Right forelimb (tissue), 1 donor: Measurements from ENCODE around the gene REV3L.
"Not testable (repeated sequence)": the region's sequence is repeated elsewhere in the genome, so short reads cannot be mapped to it uniquely, and the experiment has no call there.

ENCODE experiments used
- DNase-seq: peaks from one replicate; pipeline ENCODE4 v3.0.0-alpha.2; 2018

The REV3L gene

GRCh38 chr6:111482959-111483735 lies at the start of gene REV3L:
Gene REV3L, minus strand, starts transcription at chr6:111483218. Its CDS starts 330 bp downstream, at chr6:111482888.
- peak; percentile 94 for DNase-seq

- no peak for DNase-seq
Observed at GRCh38 chr6:111531185-111531584, 48.2 kb upstream of the REV3L start.

GRCh38 chr6:111530667-111531066 lies 47.6 kb upstream of the REV3L start:
- DNase-seq = no peak

DNA sequence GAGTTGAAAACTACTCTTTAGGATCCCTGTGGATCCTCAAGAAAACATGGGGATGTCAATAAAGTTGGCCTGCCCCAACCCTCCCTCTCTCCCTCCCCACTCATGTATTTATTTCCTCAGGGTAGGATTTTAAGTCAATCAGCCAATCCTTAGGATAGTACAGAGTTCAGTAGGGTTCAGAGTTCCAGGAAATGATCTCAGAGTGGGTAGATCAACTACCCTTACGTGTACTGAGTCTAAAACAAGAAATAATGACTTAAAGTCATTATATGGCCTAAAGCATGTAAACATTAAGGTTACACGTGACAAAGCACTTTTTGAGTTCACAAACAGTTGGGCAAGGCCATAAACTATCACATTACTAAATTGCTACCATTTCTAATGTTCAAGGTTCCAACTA lies 47.2 kb upstream of the REV3L start:
- DNase-seq = no peak

DNA sequence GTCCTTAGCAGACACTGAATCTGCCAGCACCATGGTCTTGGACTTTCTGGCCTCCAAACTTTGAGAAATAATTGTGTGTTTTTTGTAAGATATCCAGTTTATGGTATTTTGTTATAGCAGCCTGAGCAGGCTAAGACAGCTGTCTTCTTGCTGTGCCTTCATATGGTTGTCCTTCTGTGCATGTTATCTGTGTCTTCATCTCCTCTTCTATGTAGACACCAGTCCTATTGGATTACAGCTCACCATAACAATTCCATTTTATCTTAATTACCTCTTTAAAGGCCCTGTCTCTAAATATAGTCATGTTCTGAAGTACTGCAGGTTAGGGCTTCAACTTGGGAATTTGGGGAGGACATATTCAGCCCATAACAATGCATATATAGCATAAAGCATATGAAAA lies 44.3 kb upstream of the REV3L start:
- no peak for DNase-seq

GRCh38 chr6:111524735-111525134 lies 41.7 kb upstream of the REV3L start:
- no peak for DNase-seq

- no peak for DNase-seq
Observed at GRCh38 chr6:111524252-111524651, 41.2 kb upstream of the REV3L start.

- no peak for DNase-seq
Observed at GRCh38 chr6:111523484-111524167, 40.6 kb upstream of the REV3L start.

DNA sequence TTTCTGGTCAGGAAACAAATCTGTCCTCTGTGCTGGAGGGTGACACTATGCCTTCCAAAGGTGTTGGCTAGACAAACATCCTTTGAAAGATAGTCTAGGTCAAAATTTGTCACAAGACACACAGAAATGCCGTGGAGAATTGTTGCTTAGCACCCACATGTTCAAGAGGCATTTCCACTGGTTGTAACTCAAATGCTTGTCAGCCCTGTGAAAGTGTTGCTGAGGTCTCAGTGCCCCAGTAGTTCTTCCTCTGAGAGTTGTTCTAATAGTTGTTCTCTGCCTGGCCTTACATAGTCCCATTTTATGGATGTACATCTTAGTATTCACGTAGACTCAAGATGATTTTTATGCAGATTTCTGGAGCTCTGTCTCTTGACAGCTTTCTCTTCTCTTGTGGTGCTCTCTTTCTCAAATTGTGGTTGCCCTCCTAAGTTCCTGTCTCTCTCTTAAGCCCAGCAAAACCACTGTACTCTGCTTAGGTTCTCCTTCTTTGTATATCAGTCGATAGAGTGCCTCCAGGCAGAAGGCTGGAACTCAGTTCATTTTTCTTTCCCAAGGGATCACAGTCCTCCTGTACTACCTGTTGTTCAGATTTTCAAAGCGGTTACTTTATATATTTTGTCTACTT lies 39.5 kb upstream of the REV3L start:
- DNase-seq = no peak

DNA sequence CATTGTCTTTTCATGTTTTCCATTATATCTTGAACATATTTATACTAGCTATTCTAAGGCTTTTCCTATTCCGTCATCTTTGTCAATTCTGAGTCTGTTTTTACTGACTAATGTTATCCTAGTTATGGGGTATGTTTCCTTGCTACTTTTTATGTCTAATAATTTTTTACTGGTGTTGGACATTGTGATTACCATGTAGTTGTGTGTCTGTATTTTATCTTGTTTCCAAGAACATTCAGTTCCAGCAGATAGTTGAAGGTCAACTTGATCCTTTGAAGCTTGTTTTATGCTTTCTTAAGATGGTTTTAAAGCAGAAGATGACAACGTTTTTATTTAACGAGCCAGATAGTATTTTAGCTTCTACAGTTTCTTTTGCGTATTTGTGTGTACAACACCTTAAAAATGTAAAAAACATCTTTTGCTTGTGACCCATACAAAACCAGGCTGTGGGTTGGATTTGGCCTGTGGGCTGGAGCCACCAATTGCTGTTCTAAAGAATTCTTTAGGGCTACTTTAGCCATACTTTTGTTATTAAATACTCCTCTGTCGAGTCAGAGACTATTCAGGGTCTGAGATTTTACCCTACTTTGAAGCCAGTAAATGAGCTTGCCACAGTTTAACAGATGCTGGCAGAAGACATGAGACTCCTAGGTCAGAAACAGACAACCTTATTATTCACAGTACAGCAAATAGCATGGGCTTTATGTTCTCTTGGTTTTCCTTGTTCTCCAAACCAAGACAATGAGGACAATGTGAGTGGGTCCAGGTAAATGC lies 38.7 kb upstream of the REV3L start:
- no peak for DNase-seq

- DNase-seq = no peak
Observed at GRCh38 chr6:111520524-111520923, 37.5 kb upstream of the REV3L start.

- no peak for DNase-seq
Observed at GRCh38 chr6:111517965-111518364, 34.9 kb upstream of the REV3L start.

DNA sequence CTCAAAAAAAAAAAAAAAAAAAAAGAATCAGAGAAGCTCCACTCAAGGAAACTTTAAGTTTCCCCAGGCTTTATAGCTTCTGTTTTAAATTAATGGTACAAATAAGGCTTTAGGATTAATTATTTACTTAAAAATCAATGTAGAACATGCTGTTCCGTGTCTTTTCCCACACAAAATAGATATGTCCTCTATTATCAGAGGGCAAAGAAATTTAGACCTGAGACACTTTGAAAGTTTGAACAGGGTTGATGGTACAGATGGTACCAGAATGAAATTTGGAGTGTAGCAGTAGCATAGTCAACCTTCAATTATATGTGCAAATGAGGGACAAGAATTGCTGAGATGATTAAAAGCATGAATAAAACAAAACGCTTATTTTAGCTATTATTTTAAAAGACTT lies 32.2 kb upstream of the REV3L start:
- no peak for DNase-seq

DNA sequence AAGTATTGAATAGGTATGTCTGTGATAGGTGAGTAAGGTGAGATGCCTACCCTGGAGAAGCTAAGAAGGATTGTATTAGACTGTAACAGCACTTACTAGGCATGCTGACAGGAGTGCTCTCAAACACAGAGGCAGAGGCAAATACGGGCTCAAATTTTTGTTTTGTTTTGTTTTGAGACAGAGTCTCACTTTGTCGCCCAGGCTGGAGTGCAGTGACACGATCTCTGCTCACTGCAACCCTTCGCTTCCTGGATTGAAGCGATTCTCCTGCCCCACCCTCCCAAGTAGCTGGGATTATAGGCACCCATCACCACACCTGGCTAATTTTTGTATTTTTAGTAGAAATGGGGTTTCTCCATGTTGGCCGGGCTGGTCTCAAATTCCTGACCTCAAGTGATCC lies 31.5 kb upstream of the REV3L start:
- not testable (repeated sequence) for DNase-seq

- not testable (repeated sequence) for DNase-seq
Observed at GRCh38 chr6:111507219-111507618, 24.2 kb upstream of the REV3L start.

- DNase-seq = not testable (repeated sequence)
Observed at GRCh38 chr6:111505498-111505897, 22.5 kb upstream of the REV3L start.

DNA sequence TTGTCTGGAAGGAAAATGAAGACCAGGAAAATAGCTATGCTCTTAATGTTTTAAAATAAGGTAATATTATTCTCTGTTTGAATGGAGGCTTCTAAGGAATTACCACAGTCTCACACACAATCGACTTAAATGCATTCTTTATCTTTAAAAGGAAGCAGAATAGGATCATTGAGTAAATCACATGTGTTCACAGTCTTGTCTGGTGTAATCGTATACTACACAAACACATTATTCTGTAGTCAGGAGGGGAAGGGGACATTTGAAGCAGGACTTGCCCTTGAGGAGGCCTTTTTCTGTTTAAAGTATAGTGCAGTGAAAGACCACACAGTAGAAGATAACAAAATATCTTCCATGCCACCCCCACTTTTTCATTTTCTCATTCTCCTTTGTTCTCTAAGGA lies 20.6 kb upstream of the REV3L start:
- DNase-seq = no peak

DNA sequence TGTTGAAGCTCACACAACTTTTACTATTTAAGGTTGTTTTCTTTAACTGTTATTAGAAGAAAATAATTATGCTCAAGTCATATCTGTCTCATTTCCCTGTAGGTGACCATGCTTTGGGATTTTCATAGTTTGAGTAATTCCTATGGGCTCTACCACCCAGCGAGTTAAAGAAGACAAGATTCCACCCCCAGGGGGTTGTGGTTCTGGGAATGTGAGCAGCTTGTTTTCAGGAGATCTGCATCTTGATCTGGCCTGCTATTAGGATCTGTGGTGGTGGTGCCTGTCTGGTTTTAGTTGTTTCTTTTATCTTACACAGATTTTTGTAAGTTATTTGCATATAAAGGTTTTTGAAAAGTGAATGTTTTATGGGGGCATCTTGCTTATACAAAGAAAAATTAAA lies 20.2 kb upstream of the REV3L start:
- DNase-seq = no peak

DNA sequence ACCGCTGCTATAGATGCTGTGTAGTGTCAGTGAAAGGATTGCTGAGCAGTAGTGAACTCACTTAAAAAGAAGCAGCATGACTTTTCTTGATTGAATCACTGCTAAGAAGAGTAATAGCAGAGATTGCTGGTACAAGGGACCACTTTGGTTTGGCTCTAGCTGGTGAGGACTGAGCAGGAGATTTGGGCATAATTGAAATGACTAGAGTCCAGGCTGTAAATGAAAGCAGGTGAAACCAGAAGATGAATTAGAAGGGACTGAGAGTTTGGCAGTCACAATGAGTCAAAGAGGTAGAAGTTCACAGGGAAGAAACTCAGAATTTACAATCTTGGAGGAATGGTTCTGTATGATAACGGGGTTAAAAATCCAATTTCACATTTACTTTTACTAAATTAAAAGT lies 19.1 kb upstream of the REV3L start:
- DNase-seq = no peak

DNA sequence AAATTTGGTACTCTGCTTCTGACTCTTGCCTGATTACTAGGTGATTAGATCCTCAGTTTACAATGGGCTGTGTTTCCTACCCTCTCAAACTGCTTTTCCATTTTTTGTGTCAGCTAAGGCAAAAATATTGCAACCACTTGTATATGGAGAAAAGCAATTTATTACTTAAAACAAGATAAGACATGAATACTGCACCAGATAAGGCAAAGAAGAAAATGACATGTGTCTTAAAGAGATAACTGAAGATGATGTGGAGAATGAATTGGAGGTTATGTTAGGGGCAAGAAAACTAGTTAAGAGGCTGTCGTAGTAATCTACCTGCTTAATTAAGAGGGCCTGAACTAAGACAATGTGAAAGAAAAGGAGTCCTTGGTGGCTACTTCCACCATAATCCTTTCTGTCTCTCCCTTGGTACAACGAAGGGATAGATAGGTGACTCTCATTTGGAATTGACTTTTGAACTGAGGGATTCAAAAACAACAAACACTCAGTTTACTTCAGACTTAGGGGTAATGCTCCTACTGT lies 16.3 kb upstream of the REV3L start:
- DNase-seq = no peak

DNA sequence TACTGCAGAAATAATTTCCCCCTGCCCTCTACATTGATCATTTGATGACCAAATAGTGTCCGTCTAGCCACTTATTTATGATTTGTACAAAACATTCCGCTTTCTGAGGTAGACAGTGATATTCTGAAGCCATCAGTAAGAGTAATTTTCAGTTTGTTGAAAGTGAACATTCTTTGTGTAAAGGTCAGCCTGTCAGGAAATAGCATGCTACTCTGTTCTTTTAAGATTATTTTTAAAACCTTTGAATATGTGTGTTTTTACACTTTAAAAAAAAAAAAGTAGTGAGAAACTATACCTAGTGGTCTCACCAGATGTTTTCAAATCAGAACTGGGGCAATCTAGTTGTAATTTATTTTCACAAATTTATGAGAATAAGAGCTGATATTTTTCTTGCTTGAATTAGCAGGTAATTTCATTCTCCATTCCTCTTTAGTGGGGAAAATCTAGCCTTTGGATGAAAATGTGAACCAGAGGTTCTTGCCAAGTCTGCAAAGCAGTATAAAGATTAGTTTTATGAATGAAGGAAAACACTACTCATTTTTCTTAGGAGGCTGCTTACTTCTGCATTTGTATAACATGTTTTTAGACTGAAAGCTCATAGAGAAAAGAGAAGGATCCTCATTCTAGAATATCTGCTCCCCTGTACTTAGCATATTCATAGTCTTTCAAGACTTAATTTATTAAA lies 12.1 kb upstream of the REV3L start:
- DNase-seq = no peak

DNA sequence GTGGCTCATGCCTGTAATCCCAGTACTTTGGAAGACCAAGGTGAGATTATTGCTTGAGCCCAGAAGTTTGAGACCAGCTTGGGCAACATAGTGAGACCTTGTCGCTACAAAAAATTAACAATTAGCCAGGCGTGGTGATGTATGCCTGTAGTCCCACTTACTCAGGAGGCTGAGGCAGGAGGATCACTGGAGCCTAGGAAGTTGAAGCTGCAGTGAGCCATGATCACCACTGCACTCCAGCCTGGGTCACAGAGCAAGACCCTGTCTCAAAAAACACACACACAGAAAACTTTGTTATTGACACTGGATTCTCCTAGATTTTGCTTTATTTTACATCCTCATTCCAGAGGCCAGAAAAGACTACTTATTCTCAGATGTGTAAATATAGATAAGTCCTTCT lies 9.5 kb upstream of the REV3L start:
- no peak for DNase-seq
